Pancreas (tissue), 10 donors: ENCODE results near the gene USP28. TPM values are rescaled to one million over a fixed set of nuclear protein-coding genes. Genes with fewer than 3 reads are reported as not detected.

ENCODE experiments used
- ATAC-seq, 4 donors: fragments of 200-7000 bp; cut with Tn5 transposase; one replicate each; pipeline versions ENCODE4 v1.8.0 to v1.9.1; 2020; ENCODE audit warnings: mild to moderate bottlenecking in 4 of 4, moderate library complexity in 4 of 4
- DNase-seq, 6 donors: peaks; one replicate each; pipeline ENCODE4 v3.0.0-alpha.2; 2020
- FAIRE-seq: peaks from 2 replicates; lab custom pipeline; 2012; peaks lifted over from hg19 to GRCh38; lab: Jason Lieb, UNC
- H3K27ac ChIP-seq, 4 donors: fragments of 200-600 bp; sonication (generic); 1 replicate in 3 of 4; 2 replicates in 1 of 4; pipeline versions ENCODE4 v1.5.0 to v1.8.0; 2020
- H3K27me3 ChIP-seq, 4 donors: fragments of 200-600 bp; one replicate each; pipeline ENCODE4 v1.8.0; 2021
- H3K36me3 ChIP-seq, 3 donors: fragments of 200-600 bp; sonication (generic) in 1 of 3; one replicate each; pipeline versions ENCODE4 v1.5.0 to v1.8.0; 2020 to 2021
- H3K4me1 ChIP-seq, 3 donors: fragments of 200-600 bp; one replicate each; pipeline ENCODE4 v1.8.0; 2021
- H3K4me3 ChIP-seq, 4 donors: fragments of 200-600 bp; sonication (generic) in 2 of 4; one replicate each; pipeline versions ENCODE4 v1.5.0 to v1.8.0; 2020 to 2021
- H3K9me3 ChIP-seq, 4 donors: fragments of 200-600 bp; one replicate each; pipeline ENCODE4 v1.8.0; 2021
- CTCF ChIP-seq, 4 donors: fragments of 200-600 bp; sonication (generic) in 3 of 4; IDR thresholded peaks; one replicate each; pipeline versions ENCODE4 v1.5.0 to v1.8.0; 2021; ENCODE audit warnings: antibody characterized with exemption in 4 of 4
- WGBS, 2 donors: extraction: QIAGEN DNeasy Blood & Tissue Kit; methylation state at CpG; one replicate each; pipeline ENCODE4 v1.1.7; 2013; 5-methylcytosine and 5-hydroxymethylcytosine counted together
- intact Hi-C, 3 donors: fragments of 100-400 bp; cut with DNase I; formaldehyde crosslinking; loops; one replicate each; pipeline versions ENCODE4 v1.11.1 to v1.14.2; 2022
- polyA plus RNA-seq, 2 donors: library from polyadenylated mRNA; stranded (reverse); fragments of 200-250 nt; gene quantifications; one replicate each; pipeline ENCODE4 v1.2.3, GENCODE V29; 2013
- total RNA-seq, 6 donors: library from RNA; stranded (reverse); fragmentation: NEBNext Ultra II Directional in 4 of 6; extraction: Animal tissue kit (Norgen Biotek cat#: 25700) in 4 of 6; gene quantifications; one replicate each; pipeline versions ENCODE4 v1.2.1 to v1.2.4, GENCODE V29; 2021 to 2023
- donor health status: healthy with polysubstance abuse.
- donor health status: DM: no; HTN: no; CAD: no; lungs with moderate emphysema.
- donor health status: DM: no; HTN: no; CAD: no.
- donor health status: control.
- donor health status: control.
- donor health status: Bipolar disorder and iron deficiency.
- donor health status: DM: yes; HTN: yes; CAD: no.
- donor health status: DM: no; HTN: no; CAD: no.
- donor health status: DM: no; HTN: no; CAD: no.
- donor health status: DM: yes; HTN: yes; CAD: no.

Gene USP28
- total and polyA plus RNA-seq, 8 donors = 3.2 to 16.6 (median 8.0) TPM

GRCh38 chr11:113833151-113833550 lies 42.2 kb downstream of the USP28 start:
- intact Hi-C loops = no loop called here
- Histone ChIP-seq H3K4me1 (no peaks in the 10 kb centered on the region), H3K36me3 (peaks cover 0 to 5% (median 0%) of the 10 kb centered on the region in 3 donors), H3K9me3 (no peaks in the 10 kb centered on the region), H3K27me3 (no peaks in the 10 kb centered on the region), H3K27ac (no peak overlapping the region), H3K4me3 (no peak overlapping the region)
- no peak for ATAC-seq
- no peak for TF ChIP-seq CTCF (IDR thresholded peaks at IDR 0.05)
- no peak for FAIRE-seq
- WGBS, 2 donors = 76% methylated on average over 8 of the region's 8 CpGs
- no peak for DNase-seq

DNA sequence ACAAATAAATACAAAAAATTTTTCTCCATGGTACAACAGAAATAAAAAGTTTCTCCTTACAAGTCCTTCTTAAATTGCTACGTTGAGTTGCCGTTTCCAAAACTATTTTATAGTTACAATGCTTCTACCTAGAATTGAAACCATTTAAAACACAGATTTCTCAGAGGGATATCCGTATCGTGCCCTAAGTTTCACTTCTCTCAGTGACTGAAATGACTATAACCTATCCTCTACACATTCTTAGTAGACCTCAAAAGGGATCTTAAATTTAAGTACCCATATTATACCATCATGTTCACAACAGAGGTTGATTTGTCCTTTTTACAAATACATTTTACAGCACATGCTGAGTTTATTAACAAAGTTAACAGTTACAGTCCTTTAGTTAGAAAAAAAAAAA lies 44.1 kb downstream of the USP28 start:
- H3K36me3 ChIP-seq = peaks cover 0 to 5% (median 0%) of the 10 kb centered on the region in 3 donors
- intact Hi-C loops = no loop called here
- TF ChIP-seq CTCF (IDR thresholded peaks at IDR 0.05) = no peak
- WGBS, 2 donors = 91 to 92% methylated on average over 4 of the region's 4 CpGs
- no peak for FAIRE-seq
- DNase-seq = no peak
- no peaks in the 10 kb centered on the region for H3K4me1 ChIP-seq
- H3K4me3 ChIP-seq = no peak overlapping the region
- ATAC-seq = no peak
- no peak overlapping the region for H3K27ac ChIP-seq
- no peaks in the 10 kb centered on the region for H3K27me3 ChIP-seq
- H3K9me3 ChIP-seq = no peaks in the 10 kb centered on the region

DNA sequence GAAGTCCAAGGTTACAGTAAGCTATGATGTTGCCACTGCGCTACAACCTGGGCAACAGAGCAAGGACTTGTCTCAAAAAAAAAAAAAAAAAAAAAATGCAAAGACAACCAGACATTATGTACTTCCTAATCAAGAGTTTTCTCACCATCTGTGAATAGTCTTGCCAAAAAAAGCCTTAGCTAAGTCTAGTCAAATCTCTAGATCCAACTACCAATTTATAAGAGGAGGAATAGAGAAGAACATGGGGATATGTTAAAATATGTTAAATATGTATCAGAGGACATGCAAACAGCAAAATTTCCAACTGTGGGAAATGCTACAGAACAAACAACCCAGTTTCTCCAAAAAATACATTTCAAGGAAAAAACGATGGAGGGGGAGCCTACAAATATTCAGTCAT lies 45.6 kb downstream of the USP28 start:
- ATAC-seq (no peak), DNase-seq (no peak), FAIRE-seq (no peak)
- intact Hi-C loops = no loop called here
- WGBS, 2 donors = 79 to 89% methylated on average over 2 of the region's 2 CpGs
- H3K9me3 ChIP-seq = no peaks in the 10 kb centered on the region
- H3K27me3 ChIP-seq = no peaks in the 10 kb centered on the region
- H3K36me3 ChIP-seq = peaks cover 0 to 6% (median 5%) of the 10 kb centered on the region in 3 donors
- H3K4me3 ChIP-seq = no peak overlapping the region
- H3K27ac ChIP-seq = no peak overlapping the region
- no peaks in the 10 kb centered on the region for H3K4me1 ChIP-seq
- no peak for TF ChIP-seq CTCF (IDR thresholded peaks at IDR 0.05)

GRCh38 chr11:113828191-113828590 lies 47.2 kb downstream of the USP28 start:
- Histone ChIP-seq H3K9me3 (no peaks in the 10 kb centered on the region), H3K36me3 (peaks cover 0 to 6% (median 3%) of the 10 kb centered on the region in 3 donors), H3K4me1 (no peaks in the 10 kb centered on the region), H3K27me3 (no peaks in the 10 kb centered on the region), H3K27ac (no peak overlapping the region), H3K4me3 (no peak overlapping the region)
- ATAC-seq = no peak
- intact Hi-C loops = no loop called here
- no peak for DNase-seq
- TF ChIP-seq CTCF (IDR thresholded peaks at IDR 0.05) = no peak
- FAIRE-seq = no peak
- 82 to 93% methylated on average over 1 of the region's 1 CpG for WGBS, 2 donors

DNA sequence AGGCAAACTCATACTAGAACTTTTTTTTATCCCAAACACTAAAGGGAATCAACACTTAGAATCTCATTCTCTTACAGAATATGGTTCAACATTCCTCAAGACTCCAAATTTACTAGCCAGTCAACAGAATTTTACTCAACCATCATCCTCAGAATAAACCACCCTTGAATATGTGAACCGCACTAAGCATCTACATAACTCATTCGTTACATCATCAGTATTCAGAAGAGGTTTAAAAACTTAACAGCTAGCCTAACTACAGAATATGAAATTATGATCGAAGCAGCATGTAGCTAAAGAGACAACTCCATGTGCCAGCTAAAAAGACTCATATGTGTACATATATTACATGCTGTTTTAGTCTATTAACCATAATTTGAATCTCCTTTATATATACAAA lies 47.9 kb downstream of the USP28 start:
- no peak for TF ChIP-seq CTCF (IDR thresholded peaks at IDR 0.05)
- no peak overlapping the region for H3K27ac ChIP-seq
- H3K27me3 ChIP-seq = no peaks in the 10 kb centered on the region
- H3K9me3 ChIP-seq = no peaks in the 10 kb centered on the region
- 94 to 99% methylated on average over 3 of the region's 3 CpGs for WGBS, 2 donors
- no peak for DNase-seq
- peaks cover 0 to 10% (median 3%) of the 10 kb centered on the region in 3 donors for H3K36me3 ChIP-seq
- no peaks in the 10 kb centered on the region for H3K4me1 ChIP-seq
- no peak for FAIRE-seq
- ATAC-seq = no peak
- no peak overlapping the region for H3K4me3 ChIP-seq
- intact Hi-C loops = no loop called here
